AG04449 (cell line): ENCODE measurements around the gene STXBP5.

Source experiments
- CTCF ChIA-PET: fragments of 350-600 bp; formaldehyde crosslinking; extraction: SDS; loops from one replicate; lab custom pipeline; 2021; ENCODE audit warnings: antibody characterized with exemption; lab: Yijun Ruan, JAX
- POLR2A ChIA-PET: fragments of 400-600, 350-600 bp; formaldehyde crosslinking; extraction: SDS; loops from one replicate; lab custom pipeline; 2020; ENCODE audit warnings: antibody characterized with exemption, inconsistent platforms; lab: Yijun Ruan, JAX
- DNase-seq: peaks from one replicate; pipeline ENCODE4 v3.0.0-alpha.2; 2010; ENCODE audit warnings: low read depth, low spot score
- H3K4me3 ChIP-seq: 2 replicates; pipeline ENCODE4 v1.5.1; 2011; ENCODE audit warnings: low read depth, mild to moderate bottlenecking, control low read depth, low read length
- CTCF ChIP-seq: IDR thresholded peaks from one replicate; pipeline ENCODE4 v1.5.1; 2011; ENCODE audit warnings: mild to moderate bottlenecking, moderate library complexity, low read length, control low read depth, inconsistent platforms; ENCODE audit not compliant: insufficient read depth; ENCODE audit errors: missing control alignments

The STXBP5 gene

GRCh38 chr6:147176795-147177194, 27.4 kb upstream of the STXBP5 start:
- no peak overlapping the region for H3K4me3 ChIP-seq
- no peak for TF ChIP-seq CTCF
- ChIA-PET CTCF (no interaction called here), POLR2A (no interaction called here)
- no peak for DNase-seq

- H3K4me3 ChIP-seq: no peak overlapping the region
- ChIA-PET POLR2A (no interaction called here), CTCF (interaction anchor here (1.2 kb wide), 1 partner anchor 15 kb away, joined by 3 read pairs; no protein-coding TSS in a partner anchor)
- TF ChIP-seq CTCF: no peak
- DNase-seq: no peak
These were observed 26.9 kb upstream of the STXBP5 start for GRCh38 chr6:147177286-147177685.

DNA sequence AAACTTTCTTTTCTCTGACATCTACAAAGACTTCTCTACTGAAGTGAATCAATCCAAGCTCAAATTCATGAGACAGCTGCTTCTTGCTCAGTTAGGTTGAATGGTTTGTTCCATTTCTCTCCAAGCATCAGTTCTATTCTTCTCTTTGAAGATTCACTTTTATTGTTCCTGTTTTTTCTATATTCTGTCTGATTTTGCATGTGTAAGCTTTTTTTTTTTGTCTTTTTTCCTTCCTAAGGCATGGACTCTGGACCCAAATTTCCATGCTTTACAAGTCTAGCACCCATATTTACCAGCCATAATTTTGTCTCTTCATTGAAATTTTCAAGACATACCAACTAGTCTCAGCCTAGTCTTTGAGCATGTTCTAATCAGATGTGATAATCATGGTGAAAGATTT, 25.9 kb upstream of the STXBP5 start:
- DNase-seq: no peak
- ChIA-PET CTCF (interaction anchor here (0.6 to 1.2 kb wide), 3 partner anchors 14 to 247 kb away, joined by 3 read pairs; no protein-coding TSS in a partner anchor), POLR2A (no interaction called here)
- TF ChIP-seq CTCF: no peak
- no peak overlapping the region for H3K4me3 ChIP-seq

DNA sequence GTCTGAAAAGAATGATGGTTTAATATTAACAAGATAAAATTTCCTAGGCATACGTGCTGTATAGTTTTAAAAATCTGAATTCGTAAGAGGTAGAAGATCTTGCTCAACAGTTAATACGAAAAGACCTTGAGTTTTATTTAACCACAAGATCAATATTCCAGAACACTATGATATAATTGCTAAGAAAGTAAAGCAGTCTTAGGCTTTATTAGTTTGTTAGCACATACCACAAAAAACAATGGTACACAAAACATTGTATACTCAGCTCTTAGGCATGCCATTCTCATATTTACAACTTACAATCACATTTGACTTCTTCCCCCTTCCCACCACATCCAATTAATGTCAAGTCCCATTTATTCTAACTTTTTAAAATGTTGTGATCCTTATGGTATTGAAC, 24.4 kb upstream of the STXBP5 start:
- POLR2A ChIA-PET: no interaction called here
- DNase-seq: no peak
- H3K4me3 ChIP-seq: no peak overlapping the region
- TF ChIP-seq CTCF: no peak
- CTCF ChIA-PET: no interaction called here

DNA sequence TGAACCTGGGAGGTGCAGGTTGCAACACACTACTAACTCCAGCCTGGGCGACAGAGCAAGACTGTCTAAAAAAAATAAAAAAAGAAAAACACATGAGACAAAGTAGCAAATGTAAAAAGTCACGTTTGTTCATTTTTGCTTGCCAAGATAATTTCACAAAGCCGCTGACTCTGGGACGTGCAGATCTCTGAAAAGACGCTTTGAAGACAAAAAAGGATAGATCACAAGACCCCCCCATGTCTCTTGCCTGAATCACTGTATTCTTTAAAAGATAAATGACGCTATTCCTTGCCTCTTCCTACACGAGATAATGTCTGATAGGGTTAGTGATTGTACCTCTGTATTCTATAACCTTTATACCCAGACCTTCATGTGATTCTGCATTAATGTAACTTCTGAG, 23.3 kb upstream of the STXBP5 start:
- POLR2A ChIA-PET: no interaction called here
- no peak for TF ChIP-seq CTCF
- CTCF ChIA-PET: no interaction called here
- no peak overlapping the region for H3K4me3 ChIP-seq
- DNase-seq: no peak

DNA sequence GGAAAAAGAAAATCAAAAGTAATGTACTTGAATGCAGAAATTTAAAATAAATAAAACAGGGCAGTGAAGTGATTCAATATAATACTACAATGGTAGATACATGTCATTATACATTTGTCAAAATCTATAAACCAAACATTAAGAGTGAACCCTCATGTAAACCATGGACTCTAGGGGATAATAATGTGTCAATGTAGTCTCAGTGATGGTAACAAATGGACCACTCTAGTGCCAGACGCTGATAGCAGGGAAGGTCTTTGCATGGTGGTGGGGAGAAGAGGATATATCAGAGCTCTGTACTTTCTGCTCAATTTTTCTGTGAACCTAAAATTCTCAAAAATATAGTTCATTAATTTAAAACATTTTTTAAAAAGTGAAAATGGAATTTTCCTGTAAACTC, 19.8 kb upstream of the STXBP5 start:
- ChIA-PET POLR2A (no interaction called here), CTCF (no interaction called here)
- TF ChIP-seq CTCF: no peak
- no peak overlapping the region for H3K4me3 ChIP-seq
- DNase-seq: no peak
